Hepatocyte (in vitro differentiated cells): ENCODE results near the gene SVBP.

Experiments
- CTCF ChIP-seq: fragments of 200-600 bp; sonication (generic); IDR thresholded peaks from 2 replicates; pipeline ENCODE4 v1.5.1; 2016; ENCODE audit warnings: antibody characterized with exemption, mild to moderate bottlenecking; ENCODE audit not compliant: poor library complexity
- EZH2 ChIP-seq: fragments of 200-600 bp; sonication (generic); IDR thresholded peaks from 2 replicates; pipeline ENCODE4 v1.6.1; 2016; ENCODE audit warnings: antibody characterized with exemption, mild to moderate bottlenecking, borderline replicate concordance

- TF ChIP-seq CTCF = no peak
- TF ChIP-seq EZH2 = no peak
Measured at GRCh38 chr1:42853116-42853884, 36.1 kb upstream of the SVBP start.
